ENCODE measurements around the gene ATXN1.

GRCh38 chr6:16698997-16699868 lies 62.0 kb downstream of the ATXN1 start:
- TF ChIP-seq EZH2 (IDR thresholded peaks at IDR 0.05; ENCODE audit: insufficient read depth, poor library complexity, severe bottlenecking) (no peak), EZH2phosphoT487 (IDR thresholded peaks at IDR 0.05; ENCODE audit: insufficient read depth, low read depth) (no peak)

All from GM23248 (cell line).